ENCODE data around the gene CD96.
"Not testable (repeated sequence)": the region's sequence is repeated elsewhere in the genome, so short reads cannot be mapped to it uniquely, and the experiment has no call there.

GRCh38 chr3:111524486-111524885, 17.5 kb upstream of the CD96 start:
- TF ChIP-seq, protein P1, sequence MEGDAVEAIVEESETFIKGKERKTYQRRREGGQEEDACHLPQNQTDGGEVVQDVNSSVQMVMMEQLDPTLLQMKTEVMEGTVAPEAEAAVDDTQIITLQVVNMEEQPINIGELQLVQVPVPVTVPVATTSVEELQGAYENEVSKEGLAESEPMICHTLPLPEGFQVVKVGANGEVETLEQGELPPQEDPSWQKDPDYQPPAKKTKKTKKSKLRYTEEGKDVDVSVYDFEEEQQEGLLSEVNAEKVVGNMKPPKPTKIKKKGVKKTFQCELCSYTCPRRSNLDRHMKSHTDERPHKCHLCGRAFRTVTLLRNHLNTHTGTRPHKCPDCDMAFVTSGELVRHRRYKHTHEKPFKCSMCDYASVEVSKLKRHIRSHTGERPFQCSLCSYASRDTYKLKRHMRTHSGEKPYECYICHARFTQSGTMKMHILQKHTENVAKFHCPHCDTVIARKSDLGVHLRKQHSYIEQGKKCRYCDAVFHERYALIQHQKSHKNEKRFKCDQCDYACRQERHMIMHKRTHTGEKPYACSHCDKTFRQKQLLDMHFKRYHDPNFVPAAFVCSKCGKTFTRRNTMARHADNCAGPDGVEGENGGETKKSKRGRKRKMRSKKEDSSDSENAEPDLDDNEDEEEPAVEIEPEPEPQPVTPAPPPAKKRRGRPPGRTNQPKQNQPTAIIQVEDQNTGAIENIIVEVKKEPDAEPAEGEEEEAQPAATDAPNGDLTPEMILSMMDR (IDR thresholded peaks at IDR 0.05 in 8 of 11, conservative IDR thresholded peaks at IDR 0.05 in 3 of 11): not testable (repeated sequence)
- not testable (repeated sequence) for TF ChIP-seq POLR2A (IDR thresholded peaks at IDR 0.05)

All from spleen (tissue), 7 donors.